ENCODE data around the gene CPM.

DNA sequence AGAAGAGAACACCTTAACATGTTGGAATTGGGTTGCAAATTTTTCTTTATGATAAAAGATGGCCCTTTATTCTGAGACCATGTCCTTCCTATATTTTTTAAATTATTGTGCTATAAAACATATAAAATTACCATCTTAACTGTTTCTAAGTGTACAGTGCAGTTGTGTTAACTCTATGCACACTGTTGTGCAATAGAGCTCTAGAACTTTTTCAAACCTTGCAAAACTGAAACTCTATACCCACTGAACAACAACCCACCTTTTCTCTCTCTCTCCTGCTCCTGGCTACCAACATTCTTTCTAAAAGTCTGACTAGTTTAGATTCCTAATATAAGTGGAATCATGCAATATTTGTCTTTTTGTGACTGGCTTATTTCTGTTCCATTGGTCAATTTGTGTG lies 7.8 kb upstream of the CPM start:
- TF ChIP-seq, protein P1, sequence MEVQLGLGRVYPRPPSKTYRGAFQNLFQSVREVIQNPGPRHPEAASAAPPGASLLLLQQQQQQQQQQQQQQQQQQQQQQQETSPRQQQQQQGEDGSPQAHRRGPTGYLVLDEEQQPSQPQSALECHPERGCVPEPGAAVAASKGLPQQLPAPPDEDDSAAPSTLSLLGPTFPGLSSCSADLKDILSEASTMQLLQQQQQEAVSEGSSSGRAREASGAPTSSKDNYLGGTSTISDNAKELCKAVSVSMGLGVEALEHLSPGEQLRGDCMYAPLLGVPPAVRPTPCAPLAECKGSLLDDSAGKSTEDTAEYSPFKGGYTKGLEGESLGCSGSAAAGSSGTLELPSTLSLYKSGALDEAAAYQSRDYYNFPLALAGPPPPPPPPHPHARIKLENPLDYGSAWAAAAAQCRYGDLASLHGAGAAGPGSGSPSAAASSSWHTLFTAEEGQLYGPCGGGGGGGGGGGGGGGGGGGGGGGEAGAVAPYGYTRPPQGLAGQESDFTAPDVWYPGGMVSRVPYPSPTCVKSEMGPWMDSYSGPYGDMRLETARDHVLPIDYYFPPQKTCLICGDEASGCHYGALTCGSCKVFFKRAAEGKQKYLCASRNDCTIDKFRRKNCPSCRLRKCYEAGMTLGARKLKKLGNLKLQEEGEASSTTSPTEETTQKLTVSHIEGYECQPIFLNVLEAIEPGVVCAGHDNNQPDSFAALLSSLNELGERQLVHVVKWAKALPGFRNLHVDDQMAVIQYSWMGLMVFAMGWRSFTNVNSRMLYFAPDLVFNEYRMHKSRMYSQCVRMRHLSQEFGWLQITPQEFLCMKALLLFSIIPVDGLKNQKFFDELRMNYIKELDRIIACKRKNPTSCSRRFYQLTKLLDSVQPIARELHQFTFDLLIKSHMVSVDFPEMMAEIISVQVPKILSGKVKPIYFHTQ (CRISPR knock-in tag; IDR thresholded peaks at IDR 0.05): no peak
- TF ChIP-seq SMAD4 (CRISPR knock-in tag; IDR thresholded peaks at IDR 0.05): no peak
- no peak for TF ChIP-seq GABPB1 (CRISPR knock-in tag; IDR thresholded peaks at IDR 0.05)
- TF ChIP-seq, protein P2, sequence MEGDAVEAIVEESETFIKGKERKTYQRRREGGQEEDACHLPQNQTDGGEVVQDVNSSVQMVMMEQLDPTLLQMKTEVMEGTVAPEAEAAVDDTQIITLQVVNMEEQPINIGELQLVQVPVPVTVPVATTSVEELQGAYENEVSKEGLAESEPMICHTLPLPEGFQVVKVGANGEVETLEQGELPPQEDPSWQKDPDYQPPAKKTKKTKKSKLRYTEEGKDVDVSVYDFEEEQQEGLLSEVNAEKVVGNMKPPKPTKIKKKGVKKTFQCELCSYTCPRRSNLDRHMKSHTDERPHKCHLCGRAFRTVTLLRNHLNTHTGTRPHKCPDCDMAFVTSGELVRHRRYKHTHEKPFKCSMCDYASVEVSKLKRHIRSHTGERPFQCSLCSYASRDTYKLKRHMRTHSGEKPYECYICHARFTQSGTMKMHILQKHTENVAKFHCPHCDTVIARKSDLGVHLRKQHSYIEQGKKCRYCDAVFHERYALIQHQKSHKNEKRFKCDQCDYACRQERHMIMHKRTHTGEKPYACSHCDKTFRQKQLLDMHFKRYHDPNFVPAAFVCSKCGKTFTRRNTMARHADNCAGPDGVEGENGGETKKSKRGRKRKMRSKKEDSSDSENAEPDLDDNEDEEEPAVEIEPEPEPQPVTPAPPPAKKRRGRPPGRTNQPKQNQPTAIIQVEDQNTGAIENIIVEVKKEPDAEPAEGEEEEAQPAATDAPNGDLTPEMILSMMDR (IDR thresholded peaks at IDR 0.05): no peak
- no peak for TF ChIP-seq ZNF423 (CRISPR knock-in tag; IDR thresholded peaks at IDR 0.05)
- no peak for TF ChIP-seq CREB1 (CRISPR knock-in tag; IDR thresholded peaks at IDR 0.05)
- TF ChIP-seq, protein P3, sequence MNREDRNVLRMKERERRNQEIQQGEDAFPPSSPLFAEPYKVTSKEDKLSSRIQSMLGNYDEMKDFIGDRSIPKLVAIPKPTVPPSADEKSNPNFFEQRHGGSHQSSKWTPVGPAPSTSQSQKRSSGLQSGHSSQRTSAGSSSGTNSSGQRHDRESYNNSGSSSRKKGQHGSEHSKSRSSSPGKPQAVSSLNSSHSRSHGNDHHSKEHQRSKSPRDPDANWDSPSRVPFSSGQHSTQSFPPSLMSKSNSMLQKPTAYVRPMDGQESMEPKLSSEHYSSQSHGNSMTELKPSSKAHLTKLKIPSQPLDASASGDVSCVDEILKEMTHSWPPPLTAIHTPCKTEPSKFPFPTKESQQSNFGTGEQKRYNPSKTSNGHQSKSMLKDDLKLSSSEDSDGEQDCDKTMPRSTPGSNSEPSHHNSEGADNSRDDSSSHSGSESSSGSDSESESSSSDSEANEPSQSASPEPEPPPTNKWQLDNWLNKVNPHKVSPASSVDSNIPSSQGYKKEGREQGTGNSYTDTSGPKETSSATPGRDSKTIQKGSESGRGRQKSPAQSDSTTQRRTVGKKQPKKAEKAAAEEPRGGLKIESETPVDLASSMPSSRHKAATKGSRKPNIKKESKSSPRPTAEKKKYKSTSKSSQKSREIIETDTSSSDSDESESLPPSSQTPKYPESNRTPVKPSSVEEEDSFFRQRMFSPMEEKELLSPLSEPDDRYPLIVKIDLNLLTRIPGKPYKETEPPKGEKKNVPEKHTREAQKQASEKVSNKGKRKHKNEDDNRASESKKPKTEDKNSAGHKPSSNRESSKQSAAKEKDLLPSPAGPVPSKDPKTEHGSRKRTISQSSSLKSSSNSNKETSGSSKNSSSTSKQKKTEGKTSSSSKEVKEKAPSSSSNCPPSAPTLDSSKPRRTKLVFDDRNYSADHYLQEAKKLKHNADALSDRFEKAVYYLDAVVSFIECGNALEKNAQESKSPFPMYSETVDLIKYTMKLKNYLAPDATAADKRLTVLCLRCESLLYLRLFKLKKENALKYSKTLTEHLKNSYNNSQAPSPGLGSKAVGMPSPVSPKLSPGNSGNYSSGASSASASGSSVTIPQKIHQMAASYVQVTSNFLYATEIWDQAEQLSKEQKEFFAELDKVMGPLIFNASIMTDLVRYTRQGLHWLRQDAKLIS (CRISPR knock-in tag; IDR thresholded peaks at IDR 0.05; ENCODE audit: borderline replicate concordance): no peak

All from WTC11 (cell line).